ENCODE results near the gene SLC33A1.
"Not testable (repeated sequence)": the region's sequence is repeated elsewhere in the genome, so short reads cannot be mapped to it uniquely, and the experiment has no call there.

SLC33A1 gene

DNA sequence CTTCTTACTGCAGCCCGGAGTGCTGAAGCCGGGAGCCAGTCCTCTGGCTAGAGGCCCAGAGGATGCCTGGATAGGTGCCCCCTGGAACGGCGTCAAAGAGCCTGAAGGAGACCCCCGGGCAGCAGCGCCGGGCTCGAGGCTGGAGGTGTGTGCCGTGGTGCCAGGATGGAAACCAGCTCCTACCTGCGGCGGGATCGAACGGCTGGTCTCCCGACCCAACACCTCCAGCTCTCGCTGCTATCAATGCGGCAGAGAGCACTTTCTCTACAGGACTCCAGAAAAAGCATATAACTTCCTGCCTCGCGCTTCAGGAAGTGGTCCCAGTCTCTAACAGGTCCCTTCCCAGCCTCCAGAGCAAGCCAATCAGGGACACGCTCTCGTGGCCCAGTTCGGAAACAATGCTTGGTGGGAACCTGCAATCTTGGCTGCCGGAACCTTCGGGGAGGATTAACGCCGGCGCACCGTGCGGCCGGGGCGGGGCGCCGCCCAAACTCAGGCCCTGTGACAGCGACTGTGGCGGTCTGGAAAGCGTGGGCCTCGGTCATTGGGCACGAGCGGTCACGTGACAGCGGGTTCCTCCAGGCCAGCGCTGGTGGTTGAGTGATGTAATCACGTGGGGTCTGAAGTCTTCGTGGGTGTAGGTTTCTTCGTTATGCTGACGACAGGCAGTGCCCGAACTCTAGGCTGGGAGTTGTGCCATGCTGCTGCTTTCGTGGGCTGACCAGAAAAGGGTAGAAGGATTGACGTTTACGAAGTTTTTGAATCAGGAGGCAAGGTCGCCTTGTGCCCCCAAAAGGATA is at the start of gene SLC33A1:
Gene SLC33A1, minus strand, starts transcription at position 287 of the 800 bp plus-strand sequence. CDS start 430 bp downstream, outside the sequence.
- DNase-seq, result peak; percentile 98

DNA sequence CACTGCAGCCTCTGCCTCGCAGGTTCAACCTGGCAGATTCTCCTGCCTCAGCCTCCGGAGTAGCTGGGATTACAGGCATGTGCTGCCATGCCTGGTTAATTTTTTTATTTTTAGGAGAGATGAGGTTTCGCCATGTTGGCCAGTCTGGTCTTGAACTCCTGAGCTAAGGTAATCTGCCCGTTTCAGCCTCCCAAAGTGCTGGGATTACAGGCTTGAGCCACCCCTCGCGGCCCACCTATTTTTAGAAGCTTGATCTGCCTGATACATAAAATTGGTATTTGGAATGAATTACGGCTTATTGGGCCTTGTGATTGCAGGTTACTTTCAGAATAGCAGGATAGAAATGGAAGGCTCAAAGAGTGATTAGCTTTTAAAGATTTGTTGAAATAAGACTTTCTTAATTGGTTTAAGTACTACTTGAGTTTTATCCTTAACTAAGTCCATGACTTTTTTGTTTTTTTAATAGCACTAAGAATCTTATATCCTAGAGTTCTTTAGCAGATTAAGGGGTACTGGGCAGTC is 41.2 kb upstream of the SLC33A1 start:
- DNase-seq, result no peak

DNA sequence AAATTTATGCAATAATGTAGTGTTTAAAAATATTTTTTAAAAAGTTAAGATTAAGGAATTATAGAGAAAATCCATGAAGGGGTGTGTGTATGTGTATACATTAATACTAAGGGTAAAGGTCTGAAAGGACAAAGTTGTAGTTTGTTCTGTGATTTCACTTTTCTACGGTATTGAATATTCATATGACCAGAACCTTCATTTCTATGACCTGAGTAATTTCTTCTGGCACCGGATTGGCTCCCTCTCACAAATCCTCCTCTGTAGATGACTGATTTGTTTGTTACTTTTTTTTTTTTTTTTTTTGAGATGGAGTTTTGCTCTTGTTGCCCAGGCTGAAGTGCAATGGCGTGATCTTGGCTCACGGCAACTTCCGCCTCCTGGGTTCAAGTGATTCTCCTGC is 37.1 kb upstream of the SLC33A1 start:
- no peak for DNase-seq

DNA sequence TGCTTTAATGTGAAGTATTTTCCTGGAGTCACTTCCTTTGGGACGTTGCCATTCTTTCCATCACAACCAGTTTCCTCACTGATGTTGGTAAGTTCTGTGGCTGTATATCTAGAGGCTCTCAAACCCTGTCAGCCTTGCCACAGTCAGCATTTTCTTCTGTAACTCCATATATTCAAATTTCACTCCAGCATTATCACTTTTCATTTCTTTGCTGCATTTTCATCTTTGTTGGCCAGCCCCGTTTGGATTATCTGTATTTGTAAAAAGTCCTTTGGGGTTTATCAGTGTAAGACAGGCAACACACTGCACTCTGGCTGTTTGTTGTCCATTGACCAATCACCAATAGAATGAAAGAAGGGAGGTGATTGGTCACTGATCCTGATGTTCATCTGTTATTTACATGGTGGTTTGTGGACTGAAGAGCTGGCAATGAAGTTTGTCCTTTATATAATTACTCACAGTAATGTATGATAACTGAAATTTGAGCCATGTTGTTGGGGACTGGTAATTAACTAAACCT is 36.5 kb upstream of the SLC33A1 start:
- DNase-seq, result no peak

DNA sequence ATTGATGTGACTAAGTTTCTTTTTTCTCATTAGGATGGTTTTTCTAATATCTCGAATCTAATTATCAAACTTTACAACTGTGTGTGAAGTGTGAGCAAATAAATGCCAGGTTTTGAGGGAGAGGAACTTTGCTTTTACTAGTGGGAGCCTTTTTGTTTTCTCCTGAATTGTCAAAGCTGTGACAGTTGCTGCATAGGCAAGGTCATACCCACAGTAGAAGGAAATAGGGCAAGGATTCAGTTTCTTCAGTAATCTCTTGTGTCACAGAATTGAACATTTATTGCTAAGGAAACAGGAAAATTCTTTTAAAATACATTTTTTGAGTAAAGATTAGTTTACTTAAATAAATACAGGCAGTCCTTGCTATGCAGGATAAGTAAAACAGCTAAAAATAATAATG is 35.7 kb upstream of the SLC33A1 start:
- DNase-seq, result no peak

DNA sequence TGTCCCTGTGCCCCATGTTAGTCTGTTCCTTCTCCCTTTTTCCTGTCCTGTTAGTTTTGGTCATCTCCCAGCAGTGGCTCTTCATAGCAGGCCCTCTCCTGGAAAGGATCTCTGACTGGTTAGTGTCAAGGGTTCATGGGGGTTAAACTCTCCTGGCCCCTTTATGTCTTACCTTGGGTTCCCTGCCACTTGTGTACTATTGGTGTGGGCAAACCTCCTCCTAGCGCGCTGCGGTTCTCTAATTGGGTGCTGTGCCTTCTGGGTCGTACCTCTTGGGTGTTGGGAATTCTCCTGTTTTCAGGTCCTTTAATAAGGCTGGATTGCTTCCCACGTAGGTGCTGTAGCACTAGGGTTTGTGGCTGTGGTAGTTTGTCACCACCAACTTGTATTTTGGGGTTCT is 35.0 kb upstream of the SLC33A1 start:
- no peak for DNase-seq

DNA sequence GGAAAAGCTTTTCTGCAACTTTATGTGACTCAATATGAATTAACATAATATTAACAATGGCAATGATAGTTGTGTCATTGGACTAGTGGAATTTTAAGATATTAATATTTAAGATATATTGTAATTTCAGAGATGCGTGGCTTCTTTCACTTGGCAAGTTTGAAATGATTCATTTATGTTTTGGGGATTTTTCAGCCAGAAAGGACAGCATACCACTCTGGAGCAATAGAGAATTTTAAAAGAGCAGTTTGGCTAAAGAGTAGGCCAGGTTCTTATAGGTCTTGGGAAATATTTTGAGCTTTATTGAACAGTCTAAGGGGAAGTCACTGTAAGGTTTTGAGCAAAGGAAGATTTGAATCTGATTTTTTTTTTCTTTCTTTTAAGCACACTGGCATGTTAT is 32.7 kb upstream of the SLC33A1 start:
- no peak for DNase-seq

DNA sequence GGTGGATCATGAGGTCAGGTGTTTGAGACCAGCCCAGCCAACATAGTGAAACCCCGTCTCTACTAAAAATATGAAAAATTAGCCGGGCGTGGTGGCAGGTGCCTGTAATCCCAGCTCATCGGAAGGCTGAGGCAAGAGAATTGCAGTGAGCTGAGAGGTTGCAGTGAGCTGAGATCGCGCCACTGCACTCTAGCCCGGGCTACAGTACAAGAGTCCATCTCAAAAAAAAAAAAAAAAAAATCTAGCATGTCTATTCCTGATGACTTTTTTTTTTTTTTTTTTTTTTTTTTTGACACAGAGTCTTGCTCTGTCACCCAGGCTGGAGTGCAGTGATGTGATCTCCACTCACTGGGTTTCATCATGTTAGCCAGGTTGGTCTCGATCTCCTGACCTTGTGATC is 32.1 kb upstream of the SLC33A1 start:
- DNase-seq, result not testable (repeated sequence)

DNA sequence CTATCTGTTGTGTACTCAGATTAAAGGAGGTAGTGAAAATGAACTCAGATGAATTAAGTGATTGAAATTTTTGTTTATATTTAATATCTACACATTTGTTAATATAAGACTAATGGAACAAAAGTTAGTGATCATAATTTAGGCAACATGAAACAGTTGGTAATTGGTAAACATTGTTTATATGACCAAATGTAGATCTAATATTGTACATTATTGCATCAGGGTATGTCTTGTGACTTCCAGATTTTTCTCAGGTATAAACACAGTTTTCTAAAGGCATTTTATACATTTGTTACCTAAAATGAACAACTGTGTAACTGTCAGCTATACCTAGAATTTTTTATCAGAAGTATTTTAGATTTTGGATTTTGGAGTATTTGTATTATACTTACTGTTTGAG is 31.1 kb upstream of the SLC33A1 start:
- no peak for DNase-seq

DNA sequence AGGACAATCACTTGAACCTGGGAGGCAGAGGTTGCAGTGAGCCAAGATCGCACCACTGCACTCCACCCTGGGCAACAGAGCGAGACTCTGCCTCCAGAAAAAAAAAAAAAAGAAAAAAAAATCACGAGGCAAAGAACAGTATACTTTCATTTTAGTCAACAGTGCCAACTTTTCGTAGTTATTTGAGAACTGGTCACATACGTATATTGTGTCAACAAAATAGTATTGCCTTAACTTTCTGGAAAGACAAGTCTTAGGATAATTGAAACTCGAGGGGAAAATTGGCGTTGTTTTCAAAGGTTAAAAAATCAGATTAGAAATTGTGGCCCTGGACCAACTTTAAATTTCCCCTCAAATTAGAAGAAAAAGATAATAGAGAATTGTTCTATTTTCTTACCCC is 30.1 kb upstream of the SLC33A1 start:
- DNase-seq, result no peak

DNA sequence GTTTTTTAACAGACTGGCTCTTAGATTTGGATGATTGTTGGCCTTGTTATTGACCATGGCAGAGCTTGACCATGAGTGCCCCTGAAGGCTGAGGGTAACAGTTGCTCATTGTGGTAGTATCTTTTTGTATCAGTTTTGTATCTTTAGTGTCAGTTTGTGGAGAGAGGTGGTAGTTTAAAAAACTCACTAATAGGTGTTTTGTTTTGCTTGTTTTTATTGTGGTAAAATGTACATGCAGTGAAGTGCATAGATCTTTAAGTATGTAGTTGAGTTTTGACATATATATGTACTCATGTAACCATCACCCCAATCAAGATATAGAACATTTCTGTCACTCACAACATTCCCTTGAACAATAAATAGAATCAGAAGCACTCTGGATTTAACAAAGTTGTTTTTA is 26.1 kb upstream of the SLC33A1 start:
- DNase-seq, result no peak

DNA sequence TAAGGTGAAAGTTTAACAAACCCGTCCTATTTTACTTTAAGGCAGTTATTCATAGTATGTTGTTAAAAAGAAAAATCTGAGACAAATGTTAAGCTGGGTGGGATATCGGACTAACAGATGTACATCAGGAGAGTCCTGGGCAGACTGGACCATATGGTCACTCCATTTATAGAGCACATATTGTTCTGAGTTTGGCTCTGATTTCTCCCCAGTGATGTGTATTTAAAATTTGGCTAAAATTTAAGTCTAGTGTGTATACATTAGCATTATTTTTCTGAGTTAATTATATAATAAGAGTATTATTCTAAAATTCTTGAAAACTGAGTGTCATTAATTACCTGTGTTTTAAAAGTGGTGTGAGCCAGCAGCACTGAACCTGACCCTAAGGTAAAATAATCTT is 22.3 kb upstream of the SLC33A1 start:
- DNase-seq, result no peak

DNA sequence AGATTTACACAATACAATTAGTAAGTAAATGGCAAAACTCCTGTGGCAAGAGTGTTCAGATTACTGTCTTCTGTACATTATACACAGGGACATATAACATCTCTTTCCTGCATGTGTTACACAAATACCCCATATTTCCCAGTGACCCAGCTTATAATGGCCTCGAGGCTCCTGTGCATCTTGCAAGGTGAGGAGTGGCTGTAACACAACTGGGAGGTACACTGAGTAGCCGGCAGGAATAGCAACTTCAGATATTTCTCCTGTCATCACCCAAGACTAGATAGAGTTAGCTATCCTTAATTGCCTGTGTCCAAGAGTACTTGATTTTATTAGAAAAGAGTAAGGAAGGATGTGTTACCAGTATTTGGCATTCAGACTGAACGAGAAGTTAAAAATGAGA is 21.8 kb upstream of the SLC33A1 start:
- DNase-seq, result no peak

DNA sequence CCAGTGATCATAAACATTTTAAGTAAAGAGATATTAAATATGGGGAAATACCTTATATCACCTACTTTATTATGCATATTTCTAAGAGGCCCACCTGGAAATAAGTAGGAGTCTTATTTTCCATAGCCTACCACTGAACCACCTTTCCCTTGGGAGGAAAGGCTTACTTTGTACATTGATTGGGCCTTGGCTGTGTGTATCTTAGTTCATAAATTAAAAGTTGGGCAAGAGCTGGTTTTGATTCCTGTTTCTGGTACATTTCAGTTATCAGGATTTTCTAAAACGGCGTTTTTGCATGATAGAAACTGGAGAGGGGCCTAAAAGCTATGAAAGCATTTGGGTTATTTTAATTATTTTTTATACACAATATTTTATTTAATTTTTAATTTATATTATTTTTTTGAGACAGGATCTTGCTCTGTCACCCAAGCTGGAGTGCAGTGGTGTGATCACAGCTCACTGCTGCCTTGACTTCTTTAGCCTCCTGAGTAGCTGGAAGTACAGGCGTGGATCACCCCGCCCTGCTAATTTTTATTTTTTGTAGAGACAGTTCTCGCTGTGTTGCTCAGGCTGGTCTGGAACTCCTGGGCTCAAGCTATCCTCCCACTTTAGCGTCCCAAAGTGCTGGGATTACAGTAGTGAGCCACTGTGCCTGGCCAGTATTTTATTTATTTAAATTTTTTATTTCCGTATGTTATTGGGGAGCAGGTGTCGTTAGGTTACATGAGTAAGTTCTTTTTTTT is 18.8 kb upstream of the SLC33A1 start:
- DNase-seq, result no peak

DNA sequence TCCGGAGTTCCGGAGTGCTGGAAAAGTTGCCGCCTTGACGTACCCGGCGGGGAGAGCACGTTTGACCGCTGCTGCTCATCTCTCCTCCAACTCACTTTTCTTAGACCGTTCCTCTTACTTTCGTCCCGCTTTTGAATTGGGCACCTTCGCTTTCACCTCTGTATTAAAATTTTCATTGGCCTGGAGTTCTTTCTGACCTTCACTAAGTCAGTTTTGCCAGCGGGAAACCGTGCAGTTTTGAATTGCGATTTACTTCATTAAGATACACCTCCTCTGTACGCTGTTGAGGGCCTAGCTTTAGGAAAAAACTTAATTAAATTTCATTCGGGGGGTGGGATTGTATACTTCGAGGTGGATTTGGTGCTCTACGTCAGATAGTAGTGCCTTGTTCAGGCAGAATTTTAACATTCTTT is 17.5 kb upstream of the SLC33A1 start:
- no peak for DNase-seq

DNA sequence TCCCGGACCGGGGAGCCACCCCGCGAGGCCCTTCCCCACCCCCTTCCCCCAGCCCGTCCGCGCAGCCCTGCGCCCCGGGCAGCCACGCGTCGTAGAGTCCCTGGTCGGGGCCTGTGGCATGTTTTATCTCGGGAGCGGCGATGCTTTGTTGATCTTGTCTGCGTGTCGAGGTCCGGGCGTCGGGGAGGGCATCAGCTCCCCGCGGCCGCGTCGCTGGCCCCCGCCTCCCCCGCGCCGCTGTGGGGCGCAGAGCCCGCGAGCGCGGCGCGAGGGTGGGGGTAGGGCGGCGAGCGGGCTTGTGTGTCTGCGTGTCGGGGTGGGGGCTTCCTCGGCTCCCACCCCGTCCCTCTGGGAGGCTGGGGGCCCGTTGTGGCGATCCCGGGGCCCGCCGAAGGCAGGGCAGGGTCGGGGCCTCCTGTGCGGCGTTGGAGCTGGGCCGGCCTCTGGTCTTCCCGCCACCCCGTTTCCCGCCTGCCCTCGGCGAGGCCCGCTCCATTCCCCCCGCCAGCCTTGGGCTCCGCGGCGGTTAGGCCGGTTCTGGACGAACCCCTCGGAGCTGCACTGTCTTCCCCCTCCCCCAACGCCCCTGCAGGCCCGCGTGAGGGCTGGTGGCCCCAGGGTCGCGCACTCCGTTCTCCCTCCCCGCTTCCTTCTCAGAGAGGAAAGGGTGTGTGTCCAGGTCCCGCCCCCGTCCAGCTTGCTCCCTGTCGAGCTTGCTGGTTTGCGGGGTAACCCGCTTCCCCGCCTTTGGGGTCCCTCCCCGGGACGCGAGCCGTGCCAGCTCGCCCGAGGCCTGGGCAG is 16.9 kb upstream of the SLC33A1 start:
- DNase-seq, result peak; percentile 46

DNA sequence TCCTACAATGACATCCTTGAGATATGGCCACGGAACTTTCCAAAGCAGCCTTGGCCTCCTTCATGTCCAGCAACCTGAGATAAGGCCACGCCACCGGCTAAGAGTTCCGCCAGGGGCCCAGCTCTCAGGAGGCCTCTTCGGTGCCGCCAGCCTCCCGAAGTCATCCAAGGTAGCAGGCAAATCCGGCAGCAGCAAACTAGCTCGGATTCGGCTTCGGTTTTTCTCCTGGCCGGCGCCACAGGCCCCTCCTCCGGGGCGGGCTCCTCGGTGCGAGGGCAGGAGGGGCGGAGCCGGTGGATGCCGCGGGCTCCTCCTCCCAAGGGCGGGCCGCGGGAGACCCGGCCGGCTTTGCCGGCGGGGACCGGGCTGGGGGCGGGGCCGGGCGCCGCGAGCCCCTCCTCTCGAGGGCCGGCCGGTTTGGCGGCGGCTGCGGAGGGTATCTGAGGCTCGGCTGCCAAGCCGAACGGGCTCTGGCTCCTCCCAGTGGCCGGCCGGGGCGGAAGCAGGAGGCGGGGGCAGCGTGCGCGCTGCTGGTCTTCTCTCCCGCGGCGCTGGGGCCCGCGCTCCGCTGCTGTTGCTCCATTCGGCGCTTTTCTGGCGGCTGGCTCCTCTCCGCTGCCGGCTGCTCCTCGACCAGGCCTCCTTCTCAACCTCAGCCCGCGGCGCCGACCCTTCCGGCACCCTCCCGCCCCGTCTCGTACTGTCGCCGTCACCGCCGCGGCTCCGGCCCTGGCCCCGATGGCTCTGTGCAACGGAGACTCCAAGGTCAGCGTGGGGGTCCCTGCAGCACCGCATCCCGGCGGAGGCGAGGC is 16.1 kb upstream of the SLC33A1 start, which contains the start of gene GMPS:
Gene GMPS, plus strand, starts transcription at position 518 of the 812 bp plus-strand sequence. Its CDS starts 221 bp downstream, at position 739.
- peak; percentile 96 for DNase-seq

DNA sequence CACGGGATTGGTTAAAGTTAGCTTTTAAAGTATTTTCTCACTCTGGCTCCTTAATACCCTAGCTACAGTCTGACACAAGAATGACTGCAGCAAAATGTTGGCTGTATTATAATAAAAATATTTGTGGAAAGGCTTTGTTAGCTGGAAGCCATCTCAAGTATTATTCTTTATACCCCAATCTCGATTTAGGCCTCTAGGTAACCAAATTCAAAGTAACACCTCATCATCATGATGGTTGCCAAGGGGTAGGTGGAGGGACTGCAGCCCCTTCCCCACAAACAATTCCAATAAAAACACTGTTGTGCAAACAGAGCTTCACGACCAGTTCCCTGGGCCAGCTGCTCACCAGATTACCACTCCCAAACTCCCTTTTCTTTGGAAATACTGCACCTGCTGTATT is 15.5 kb upstream of the SLC33A1 start:
- DNase-seq, result no peak

DNA sequence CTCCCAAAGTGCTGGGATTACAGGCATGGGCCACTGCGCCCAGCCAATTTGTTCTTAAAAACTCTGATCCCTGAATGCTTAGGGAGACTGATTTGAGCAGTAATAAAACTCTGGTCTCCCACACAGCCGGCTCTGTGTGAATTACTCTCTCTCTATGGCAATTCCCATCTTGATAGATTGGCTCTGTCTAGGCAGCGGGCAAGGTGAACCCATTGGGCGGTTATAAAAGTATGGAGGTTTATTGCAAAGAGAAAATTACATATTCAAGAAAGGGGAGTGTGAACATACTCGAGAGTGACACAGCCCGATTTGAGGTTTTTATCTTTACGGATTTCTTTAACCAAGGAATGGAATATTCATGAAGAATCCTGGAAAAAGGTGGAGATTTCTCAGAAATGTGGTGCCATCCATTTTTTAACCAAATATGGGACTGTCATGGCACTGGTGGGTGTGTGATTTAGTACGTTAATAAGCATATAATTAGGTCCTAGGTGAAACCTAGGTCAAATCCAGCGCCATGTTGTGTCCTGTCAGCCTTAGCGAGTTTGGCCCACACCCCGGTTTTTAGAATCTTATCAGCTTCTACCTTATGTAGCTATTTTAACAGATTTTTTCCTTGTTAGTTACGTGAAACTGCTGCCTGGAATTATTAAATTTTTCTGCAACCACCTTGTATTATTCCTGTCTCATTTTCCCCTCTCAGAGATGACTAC is 9.0 kb upstream of the SLC33A1 start:
- DNase-seq, result no peak

DNA sequence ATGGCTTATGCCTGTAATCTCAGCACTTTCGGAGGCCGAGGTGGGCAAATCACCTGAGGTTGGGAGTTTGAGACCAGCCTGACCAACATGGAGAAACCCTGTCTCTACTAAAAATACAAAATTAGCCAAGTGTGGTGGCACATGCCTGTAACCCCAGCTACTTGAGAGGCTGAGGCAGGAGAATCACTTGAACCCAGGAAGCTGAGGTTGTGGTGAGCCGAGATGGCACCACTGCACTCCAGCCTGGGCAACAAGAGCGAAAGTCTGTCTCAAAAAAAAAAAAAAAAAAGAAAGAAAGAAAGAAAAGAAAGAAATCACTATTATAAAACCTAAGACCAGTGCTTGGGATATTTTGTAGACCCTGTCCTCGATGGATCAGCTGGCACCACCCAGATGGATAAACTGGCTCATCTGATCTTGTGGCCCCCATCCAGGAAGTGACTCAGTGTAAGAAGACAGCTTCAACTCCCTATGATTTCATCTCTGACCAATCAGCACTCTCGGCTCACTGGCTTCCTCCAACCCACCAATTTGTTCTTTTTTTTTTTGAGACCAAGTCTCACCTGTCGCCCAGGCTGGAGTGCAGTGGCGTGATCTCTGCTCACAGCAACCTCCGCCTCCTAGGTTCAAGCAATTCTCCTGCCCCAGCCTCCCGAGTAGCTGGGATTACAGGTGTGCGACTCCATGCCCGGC is 8.2 kb upstream of the SLC33A1 start:
- DNase-seq, result peak; percentile 38

Measured in activated naive CD4-positive, alpha-beta T cell treated with anti-CD3 and anti-CD28 coated beads, Interleukin-2, amount 50 U/mL, for 16 hours (primary cell).